GM18951 (cell line): Measurements from ENCODE around the gene GJA3.

Source experiments
- POLR2A ChIP-seq: IDR thresholded peaks from 4 replicates; pipeline ENCODE4 v1.6.1; 2011; ENCODE audit warnings: mild to moderate bottlenecking; ENCODE audit not compliant: insufficient read length, insufficient read depth; ENCODE audit errors: extremely low read depth
- in situ Hi-C: fragments of 300-500 bp; cut with MboI; formaldehyde crosslinking; loops from one replicate; pipeline ENCODE4 v1.12.0; 2022; ENCODE audit warnings: low sequenced_read_pairs, mixed read lengths, inconsistent platforms; ENCODE audit not compliant: unreplicated experiment

Gene GJA3

DNA sequence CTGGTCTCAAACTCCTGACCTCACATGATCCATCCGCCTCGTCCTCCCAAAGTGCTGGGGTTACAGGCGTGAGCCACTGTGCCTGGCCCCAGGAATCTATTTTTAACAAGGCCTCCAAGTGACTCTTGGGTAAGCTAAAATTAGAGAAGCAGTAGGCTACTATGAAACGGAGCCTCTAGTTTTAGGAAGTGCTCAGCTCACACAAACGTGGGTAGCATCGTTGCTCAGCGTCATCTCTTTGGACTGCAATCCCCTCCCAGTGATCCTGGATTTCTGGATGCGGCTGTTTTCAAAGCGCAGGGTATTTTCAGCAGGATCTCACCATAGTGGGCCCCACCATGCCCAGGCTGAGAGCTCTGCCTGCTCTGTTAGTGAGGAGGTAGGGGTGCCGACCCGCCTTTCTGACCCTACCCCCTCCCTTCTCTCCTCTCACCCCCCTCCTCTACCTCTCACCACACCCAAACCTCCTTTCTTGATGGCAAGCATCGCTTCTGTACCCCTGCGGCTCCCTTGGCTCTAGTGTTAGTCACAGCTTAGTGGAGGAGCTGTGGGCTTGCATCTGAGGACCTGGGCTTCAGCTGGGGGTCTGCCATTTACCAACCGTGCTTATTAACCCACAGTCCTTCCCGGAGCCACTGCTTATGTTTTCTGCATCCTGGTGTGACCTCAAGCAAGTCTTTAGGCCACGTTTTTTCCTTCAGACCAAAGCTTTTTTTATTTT lies 34.2 kb downstream of the GJA3 start:
- in situ Hi-C loops = no loop called here
- TF ChIP-seq POLR2A = no peak

DNA sequence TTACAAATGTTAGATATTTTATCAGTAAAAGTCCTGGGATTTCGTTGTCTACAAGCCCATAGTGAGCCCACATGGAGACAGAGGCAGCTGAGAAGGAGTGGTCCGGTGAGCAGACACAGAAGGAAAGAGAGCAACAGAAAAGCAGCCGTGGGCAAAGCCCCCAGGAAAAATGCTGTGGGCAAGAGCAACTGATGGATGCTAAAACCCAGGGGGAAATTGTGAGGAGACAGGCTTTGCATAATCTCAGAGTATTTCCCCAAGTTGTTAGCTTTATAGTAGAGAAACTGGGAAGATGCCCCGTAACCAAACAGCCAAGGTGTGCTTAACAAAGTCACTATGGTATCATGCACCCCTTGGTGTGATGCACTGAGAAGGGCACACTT lies 35.1 kb downstream of the GJA3 start:
- in situ Hi-C loops = no loop called here
- TF ChIP-seq POLR2A = no peak

DNA sequence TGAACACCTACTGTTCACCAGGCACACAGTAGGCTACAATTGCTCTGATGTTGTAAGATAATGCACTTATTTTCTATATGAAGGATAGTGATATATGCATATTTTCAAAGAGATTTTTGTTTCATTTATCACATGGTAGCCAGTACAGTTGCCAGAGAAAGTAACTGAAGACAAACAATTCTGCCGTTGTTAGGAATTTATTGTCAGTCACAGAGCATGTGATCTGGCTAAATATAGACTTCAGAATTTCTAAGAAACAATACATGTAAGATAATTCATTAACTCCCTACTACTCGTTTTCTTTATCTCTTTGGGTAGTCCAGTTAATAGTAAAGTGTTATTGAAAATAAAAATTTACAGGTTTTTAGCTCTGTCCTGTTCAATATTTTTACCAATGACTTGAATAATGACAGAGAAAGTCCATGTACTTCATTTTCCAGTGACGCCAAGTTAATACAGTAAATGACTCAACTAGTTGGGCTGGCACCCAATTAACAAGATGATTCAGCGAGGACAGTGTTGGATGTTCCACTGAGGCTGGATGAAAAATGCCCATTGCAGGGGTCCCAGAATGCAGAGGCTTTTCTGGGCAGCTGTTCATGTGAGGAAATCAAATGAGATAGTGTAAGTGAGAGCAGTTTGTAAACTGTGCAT lies 35.6 kb downstream of the GJA3 start:
- no peak for TF ChIP-seq POLR2A
- in situ Hi-C loops = no loop called here

DNA sequence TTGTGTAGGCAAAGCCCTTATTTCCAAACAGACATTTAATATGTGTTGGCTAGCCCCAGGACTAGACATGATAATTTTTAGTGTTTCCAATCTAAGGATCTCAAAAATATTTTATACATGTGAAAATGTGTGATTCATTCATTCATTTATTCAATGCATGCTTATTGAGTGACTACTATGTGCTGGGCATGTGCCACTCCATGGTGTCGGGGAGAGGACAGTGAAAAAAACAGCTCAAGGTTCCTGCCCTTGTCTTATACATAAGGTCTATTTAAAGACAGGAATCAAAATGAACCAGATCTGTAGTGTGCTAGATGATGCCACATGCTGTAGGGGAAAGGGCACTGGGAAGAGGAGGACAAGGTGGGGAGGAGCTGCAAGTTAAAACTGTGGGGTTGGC lies 36.5 kb downstream of the GJA3 start:
- no peak for TF ChIP-seq POLR2A
- in situ Hi-C loops = no loop called here

DNA sequence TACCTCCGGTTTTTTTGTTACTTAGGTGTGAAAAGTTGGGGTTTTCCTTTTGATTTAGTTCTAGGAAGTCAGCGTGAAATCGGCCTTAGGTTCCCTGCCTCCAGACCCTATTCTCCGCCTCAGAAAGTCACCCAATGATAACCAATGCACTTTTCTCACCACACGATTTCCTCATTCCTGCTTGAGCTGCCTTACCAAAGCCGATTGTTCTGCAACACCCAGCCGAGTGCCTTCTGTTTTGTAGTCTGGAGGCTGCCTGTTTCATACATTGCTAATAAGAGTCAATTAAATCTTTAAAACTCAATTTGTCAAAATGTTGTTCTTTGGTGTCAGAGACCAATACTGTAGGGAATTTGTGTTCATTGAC lies 39.7 kb downstream of the GJA3 start:
- in situ Hi-C loops = no loop called here
- TF ChIP-seq POLR2A = no peak

DNA sequence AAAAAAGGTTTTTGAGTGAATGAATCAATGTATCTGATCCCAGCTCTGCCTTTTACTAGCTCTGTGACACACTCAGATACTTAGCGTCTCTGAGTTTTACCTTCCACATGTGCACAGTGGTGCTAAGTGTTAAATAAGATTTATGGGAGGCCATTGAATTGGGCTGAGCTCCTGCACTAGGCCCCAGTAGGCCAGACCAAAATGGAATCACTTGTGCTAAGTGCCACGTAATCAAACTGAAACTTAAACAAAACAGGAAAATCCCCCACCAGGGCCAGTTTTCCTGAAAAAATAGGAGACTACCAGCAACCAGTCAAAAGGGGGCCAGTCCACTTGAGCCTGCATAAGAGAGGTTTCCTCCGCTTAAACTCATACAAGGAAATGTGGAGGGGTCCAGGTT lies 40.9 kb downstream of the GJA3 start:
- in situ Hi-C loops = no loop called here

DNA sequence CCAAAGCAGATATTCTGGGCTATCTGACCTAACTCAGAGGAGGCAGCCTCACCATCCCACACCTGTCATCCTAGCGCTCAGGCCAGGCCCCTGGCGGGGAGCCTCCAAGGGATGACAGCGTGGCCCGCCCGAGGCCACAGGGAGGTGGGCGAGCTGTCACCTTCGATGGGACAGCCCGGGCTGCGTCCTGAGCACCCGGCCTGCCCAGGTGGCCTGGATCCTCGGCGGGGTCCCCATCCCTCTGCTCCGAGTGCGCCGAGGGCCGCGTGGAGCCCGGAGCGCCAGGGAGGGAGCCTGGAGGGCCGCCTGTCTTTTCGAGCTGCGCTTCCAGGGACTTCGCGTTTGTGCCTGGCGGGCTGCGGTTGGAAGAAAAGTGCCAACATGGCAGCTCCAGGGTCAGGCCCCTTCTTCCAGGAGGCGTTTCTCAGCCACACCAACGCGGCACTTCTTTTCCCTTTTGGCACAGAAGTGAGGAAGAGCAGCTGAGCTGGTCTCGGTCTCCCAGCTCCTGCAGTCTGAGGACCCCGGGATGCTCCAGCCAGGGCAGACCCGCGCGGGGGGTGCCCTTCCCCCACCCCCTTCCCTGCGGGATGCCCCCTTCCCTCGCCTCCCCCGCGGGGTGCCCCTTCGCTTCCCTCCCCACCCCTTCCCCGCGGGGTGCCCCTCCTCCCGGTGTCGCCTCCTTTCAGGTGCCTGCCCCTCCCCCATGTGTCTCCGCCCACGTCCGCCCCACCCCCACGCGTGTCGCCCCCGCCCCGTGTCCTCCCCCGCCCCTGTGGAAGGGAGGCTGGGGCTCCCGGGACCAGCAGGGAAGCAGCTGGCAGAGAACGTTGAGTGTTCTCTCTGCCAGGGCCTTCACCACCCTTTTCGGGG lies 42.3 kb downstream of the GJA3 start:
- in situ Hi-C loops = no loop called here
- no peak for TF ChIP-seq POLR2A

More for the DNA sequence above, 40.9 kb downstream of the GJA3 start:
- no peak for TF ChIP-seq POLR2A

DNA sequence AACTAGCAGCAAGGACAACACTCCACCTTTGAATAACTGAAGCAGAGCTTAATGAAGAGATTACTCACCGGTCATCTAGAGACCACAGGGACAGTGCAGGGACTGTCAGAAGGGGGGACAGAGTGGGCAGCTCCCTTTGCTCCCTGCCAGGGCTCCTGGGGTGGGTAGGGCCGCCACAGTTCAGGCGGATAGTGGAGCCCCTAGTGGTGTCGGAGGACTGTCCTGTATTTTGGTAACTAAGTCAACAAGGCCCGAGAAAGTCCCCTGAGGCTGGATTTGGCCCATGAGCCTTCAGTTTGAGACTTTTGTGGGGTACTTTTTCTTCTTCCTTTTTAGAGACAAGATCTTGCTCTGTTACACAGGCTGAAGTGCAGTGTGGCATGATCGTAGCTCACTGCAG lies 44.6 kb downstream of the GJA3 start:
- in situ Hi-C loops = no loop called here
- TF ChIP-seq POLR2A = no peak

DNA sequence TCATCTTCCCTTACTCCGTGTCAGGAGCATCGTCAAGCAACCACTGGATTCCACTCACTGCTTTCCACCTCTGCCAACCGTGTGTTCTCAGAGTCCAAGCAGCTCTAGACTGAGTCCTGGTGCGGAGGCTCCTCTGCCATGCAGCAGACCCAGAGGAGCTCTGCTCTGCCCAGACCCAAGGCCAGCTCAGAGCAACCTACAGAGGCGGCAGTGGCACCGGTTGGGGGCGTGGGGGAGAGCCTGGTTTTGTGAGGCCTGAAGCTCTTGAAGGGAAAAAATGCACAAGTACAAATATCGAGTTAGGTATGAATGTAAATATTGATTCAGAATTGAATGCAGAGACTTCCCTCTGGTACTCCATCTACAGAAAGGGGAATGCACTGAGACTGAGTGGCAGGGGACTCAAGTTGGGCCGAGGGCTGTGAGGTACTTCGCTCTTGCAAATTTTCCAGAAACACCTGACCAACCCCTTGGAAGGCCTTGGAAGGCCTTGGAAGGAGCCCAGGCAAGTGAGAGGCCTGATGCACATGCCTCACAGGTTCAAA lies 46.7 kb downstream of the GJA3 start:
- TF ChIP-seq POLR2A = no peak
- in situ Hi-C loops = no loop called here

DNA sequence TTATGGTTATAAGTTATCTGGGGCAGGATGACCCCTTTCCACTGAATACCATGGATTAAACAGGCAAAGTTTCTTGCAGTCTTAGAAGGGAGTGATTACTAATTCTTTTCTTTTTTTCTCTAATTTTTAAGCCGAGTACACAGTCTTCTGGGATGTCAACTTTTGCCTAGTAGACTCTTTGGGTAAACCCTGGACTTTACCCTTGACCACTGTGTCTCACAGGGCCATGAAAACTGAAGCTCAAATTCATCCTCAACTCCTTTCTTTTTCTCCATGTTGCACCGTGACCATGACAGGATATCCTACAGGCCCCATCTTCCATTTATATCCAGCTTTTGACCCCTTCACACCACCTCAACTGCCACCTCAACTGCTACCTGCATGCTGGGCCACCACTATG lies 51.8 kb downstream of the GJA3 start:
- no peak for TF ChIP-seq POLR2A
- in situ Hi-C loops = no loop called here

DNA sequence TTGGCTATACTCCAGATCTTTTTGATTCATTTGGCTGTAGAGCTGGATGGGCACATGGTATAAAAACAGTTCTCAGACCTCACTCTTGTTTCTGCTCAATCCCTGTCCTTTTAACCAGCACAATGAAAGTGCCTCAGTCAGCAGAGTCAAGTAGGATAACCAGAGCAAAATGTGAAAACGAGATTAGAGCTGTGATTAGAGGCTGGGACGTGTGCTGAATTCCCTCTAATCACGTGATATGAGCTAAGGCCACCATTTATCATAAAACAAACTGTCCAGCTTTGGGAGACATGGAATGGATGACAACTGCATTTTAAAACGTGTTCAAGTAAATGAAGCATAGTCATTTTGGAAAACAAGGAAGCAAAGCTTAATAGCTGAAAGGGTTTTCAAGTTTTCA lies 54.1 kb downstream of the GJA3 start:
- TF ChIP-seq POLR2A = no peak
- in situ Hi-C loops = no loop called here

DNA sequence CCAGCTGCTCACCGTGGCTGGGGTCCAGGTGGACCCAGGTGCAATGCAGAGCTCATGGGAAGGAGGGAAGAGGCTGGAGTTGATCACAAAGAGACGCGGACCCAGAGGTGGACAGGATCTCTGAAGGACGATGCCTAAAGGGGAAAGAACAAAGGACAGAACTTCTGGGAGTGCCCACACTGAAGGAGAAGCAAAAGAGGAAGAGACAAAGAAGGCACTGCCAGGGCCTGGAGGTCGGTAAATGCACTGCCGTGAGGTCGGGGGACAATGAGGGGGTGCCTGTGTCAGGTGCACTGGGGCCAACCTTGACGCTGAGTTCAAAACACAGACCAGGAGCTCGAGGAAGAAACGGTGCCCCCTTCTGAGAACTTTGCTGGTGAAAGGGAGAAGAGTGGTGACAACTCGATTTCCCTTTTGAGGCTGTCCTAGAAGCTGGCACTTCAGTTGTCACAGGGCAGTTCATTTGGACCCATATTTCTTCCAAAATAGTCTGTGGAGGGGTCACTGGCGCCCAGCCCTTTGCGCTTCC lies 55.6 kb downstream of the GJA3 start:
- TF ChIP-seq POLR2A = no peak
- in situ Hi-C loops = no loop called here

DNA sequence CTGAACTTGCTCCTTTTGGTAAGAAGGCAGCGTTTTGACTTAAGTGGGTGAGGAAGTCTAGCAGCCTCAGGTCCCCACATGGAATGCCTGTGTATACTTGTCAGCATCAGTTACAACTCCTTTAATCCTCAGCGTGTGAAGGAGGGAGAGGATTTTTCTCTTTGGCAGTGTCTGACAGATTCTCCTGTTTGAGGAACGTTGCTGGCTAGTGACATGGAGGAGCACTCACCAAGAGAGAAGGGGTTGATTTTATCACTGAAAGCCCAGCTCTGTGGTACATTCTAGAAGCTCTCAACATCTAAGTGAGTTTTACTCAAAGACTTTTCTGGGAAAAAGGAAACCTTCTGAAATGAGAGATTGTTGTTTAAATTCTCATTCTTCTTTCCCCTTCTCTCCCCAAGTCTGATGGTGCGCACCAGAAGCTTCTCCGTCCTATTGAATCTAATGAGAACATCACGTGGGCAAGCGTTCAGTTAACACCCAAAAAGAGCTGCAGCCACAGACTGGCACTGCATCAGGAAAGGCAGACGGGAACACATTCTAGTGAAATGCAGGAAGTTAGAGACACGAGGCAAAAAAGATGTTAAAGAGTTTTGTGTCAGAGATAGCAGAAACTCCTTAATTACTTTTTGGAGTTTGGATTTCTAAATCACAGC lies 58.2 kb downstream of the GJA3 start:
- TF ChIP-seq POLR2A = no peak
- in situ Hi-C loops = no loop called here
